NCI-H187 (cell line): Measurements from ENCODE around the gene PRSS33.

Source experiments
- DNase-seq, 2 experiments: peaks; one replicate each; lab custom pipeline; 2025; lab: John Stamatoyannopoulos, UW

PRSS33 gene

GRCh38 chr16:2741168-2741567 lies 46.2 kb downstream of the PRSS33 start:
- no peak for DNase-seq

- no peak for DNase-seq
Observed at GRCh38 chr16:2740476-2740875, 46.9 kb downstream of the PRSS33 start.

DNA sequence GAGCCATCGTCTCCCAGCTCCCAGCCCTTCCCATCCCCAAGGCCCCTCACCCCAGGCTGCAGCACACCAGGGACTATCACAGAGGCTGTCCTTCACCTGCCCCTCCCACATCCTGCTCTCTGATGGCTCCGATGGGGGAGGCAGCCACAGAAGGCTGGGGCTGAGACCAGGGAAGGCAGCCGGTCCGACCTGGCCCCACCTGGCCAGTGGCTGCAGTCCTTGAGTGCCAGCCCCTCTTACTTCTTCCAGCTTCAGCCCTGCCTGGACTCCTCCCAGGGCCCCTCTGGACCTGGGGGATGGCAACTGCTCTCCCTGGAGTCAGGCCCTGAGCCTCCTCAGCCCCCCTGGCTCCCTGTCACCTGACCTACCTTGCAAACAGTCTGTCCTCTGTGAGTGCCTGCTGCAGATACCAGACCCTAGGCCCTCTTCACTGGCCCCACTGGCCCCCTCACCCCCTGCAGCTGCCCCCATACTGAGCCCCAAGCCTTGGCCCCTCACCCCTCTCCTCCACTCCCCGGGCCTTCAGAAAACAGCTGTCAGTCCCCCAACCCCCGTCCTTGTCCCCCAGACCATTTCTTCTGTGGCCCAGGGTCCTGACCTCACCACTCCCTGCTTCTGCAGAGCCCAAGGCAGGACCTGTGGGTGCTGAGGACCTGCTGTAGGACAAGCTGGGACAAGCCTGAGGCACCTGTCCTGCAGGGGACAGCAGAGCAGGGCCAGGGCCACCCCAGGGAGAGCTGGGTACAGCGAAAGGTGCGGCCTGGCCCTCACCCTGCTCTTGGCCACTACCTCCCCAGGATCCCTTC lies 47.5 kb downstream of the PRSS33 start:
- no peak for DNase-seq

DNA sequence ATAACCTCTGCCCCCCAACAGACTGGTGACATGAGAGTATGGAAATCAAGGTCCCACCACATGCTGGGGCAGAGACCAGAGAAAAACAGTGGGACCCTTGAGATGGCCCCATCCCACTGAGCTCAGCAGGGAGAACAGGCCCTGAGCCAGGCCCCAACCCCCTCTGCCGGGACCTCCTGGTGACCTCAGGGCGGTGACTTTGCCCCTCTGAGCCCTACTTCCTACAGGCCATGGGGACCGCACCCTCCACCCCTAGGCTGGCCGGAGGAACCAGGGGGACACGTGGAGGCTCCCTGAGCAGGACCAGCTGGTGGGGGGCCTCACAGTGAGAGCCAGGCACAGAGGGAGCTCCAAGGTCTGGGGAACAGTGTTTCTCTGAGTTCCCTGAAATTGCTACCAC lies 48.7 kb downstream of the PRSS33 start:
- DNase-seq = no peak

GRCh38 chr16:2737895-2738418 lies 49.4 kb downstream of the PRSS33 start:
- DNase-seq = no peak

DNA sequence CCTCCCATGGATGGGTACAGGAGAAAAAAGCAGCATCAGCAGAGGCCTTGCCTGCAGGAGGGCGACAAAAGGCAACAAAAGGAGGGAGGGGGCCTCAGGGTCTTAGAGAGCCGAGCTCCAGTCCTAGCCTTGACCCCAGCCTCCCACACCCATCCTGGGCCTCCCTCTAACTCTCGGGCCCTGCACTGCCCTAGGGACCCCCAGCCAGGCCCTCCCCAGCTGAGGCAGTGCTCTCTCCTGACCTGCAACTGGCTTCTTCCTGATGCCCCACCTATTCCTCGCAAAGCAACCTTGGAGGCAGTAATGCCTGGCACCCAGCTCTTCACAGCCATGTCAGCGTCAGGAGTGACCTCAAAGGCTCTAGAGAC lies 50.1 kb downstream of the PRSS33 start:
- no peak for DNase-seq

DNA sequence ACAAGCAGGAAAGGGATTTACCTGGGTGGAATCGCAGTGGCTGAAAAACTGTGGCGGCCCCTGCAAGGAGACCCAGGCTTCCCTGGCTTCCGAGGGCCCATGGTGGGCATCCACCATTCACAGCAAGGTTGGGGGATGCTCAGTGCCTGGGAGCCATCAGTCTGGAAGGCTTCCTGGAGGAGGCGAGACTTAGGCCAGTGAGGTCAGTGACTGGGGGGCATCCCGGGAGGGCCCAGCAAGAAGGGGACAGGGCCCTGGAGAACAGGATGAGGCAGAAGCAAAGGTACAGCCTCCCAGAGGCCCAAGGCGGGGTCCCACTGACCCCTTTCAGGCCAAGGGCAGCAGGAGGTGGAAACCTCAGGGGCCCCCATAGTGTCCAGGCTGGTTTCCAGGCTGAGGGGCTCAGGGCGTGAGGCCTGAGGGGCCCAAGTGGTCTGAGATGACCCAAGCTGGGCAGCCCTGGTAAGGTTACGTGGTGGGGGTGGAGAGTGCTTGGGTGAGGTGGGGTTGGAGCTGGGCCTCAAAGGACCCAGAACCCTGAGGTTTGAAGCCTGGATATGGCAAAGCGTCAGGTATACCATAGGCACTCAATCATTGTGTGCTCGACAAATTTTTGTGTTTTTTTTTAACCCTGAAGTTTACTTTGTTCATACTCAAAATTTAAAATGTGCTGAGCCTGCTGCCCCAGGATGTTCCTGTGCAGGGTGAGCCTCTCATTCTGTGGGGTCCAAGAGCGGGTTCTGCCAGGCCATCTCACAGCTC lies 50.7 kb downstream of the PRSS33 start:
- DNase-seq = no peak

DNA sequence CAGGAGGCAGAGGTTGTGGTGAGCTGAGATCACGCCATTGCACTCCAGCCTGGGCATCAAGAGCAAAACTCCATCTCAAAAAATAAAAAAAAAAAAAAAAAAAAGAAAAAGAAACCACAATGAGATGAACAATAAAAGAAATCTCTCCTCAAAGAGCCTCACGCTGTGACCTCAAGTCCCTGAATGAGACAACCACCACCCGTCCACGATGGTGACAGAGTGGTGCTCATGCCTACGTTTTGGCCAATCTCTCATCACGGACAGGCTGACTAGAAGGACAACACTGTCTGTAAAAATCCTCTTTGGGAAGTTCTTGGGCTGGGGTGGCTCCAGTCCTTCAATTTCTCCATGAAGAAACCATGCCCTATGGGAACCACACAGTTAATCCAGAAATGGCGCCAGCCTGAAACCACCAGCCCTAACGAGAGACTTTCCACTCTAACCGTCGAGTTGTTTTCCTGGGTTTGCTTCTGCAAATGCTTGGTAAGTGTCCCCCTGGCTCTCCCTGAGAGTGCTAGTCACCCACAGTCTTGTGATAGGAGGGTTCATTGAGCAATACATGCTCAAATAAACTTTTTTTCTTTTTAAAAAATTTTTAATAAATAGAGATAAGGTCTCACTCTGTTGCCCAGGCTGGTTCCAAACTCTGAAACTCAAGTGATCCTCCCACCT lies 52.4 kb downstream of the PRSS33 start:
- no peak for DNase-seq
